GM12878 (cell line): Measurements from ENCODE around the gene FILIP1L.

Experiments
- NR2C2 ChIP-seq: IDR thresholded peaks from 2 replicates; pipeline ENCODE4 v1.6.1; 2011; ENCODE audit warnings: borderline replicate concordance, low read depth; ENCODE audit not compliant: control insufficient read depth, insufficient read length
- POLR2A ChIP-seq: IDR thresholded peaks from 2 replicates; pipeline ENCODE4 v1.6.1; 2011; ENCODE audit warnings: low read depth, mild to moderate bottlenecking, low read length
- SRF ChIP-seq, 2 experiments: IDR thresholded peaks; 2 replicates each; pipeline ENCODE4 v1.6.1; 2011; ENCODE audit warnings: low read depth in 2 of 2, low read length in 2 of 2, mild to moderate bottlenecking in 1 of 2, moderate library complexity in 1 of 2
- TF ChIP-seq, protein P1 (sequence below), 3 experiments: IDR thresholded peaks in 2 of 3; conservative IDR thresholded peaks in 1 of 3; 2 replicates each; pipeline ENCODE4 v1.5.1; 2011; ENCODE audit warnings: low read depth in 3 of 3, low read length in 3 of 3, mild to moderate bottlenecking in 3 of 3, control low read depth in 2 of 3, moderate library complexity in 2 of 3, inconsistent platforms in 1 of 3, mixed read lengths in 1 of 3; ENCODE audit not compliant: control insufficient read depth in 2 of 3, insufficient read depth in 1 of 3; ENCODE audit errors: extremely low read depth in 1 of 3

- TF ChIP-seq SRF (IDR thresholded peaks at IDR 0.05; ENCODE audit: low read depth in 2 of 2, low read length in 2 of 2) (no peak), POLR2A (no peak), NR2C2 (no peak)
- TF ChIP-seq, protein P1, sequence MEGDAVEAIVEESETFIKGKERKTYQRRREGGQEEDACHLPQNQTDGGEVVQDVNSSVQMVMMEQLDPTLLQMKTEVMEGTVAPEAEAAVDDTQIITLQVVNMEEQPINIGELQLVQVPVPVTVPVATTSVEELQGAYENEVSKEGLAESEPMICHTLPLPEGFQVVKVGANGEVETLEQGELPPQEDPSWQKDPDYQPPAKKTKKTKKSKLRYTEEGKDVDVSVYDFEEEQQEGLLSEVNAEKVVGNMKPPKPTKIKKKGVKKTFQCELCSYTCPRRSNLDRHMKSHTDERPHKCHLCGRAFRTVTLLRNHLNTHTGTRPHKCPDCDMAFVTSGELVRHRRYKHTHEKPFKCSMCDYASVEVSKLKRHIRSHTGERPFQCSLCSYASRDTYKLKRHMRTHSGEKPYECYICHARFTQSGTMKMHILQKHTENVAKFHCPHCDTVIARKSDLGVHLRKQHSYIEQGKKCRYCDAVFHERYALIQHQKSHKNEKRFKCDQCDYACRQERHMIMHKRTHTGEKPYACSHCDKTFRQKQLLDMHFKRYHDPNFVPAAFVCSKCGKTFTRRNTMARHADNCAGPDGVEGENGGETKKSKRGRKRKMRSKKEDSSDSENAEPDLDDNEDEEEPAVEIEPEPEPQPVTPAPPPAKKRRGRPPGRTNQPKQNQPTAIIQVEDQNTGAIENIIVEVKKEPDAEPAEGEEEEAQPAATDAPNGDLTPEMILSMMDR (IDR thresholded peaks at IDR 0.05 in 2 of 3, conservative IDR thresholded peaks at IDR 0.05 in 1 of 3; ENCODE audit: control insufficient read depth in 2 of 3, extremely low read depth in 1 of 3, insufficient read depth in 1 of 3, low read depth in 3 of 3, low read length in 3 of 3), result no peak
These were observed 206.2 kb downstream of the FILIP1L start for GRCh38 chr3:99907959-99908544.
